PFSK-1 (cell line): ENCODE results near the gene LBX1.

Experiments
- POLR2AphosphoS5 ChIP-seq: IDR thresholded peaks from 2 replicates; pipeline ENCODE4 v1.6.1; 2012; ENCODE audit warnings: low read depth, mild to moderate bottlenecking, control low read depth, low read length, moderate library complexity
- SIN3A ChIP-seq: IDR thresholded peaks from 2 replicates; pipeline ENCODE4 v1.6.1; 2012; ENCODE audit warnings: mild to moderate bottlenecking, low read length, moderate library complexity, borderline replicate concordance; ENCODE audit not compliant: insufficient read depth
- TAF1 ChIP-seq: IDR thresholded peaks from 2 replicates; pipeline ENCODE4 v1.6.1; 2012; ENCODE audit warnings: low read length, control low read depth, borderline replicate concordance; ENCODE audit not compliant: insufficient read depth
- TF ChIP-seq, protein P1 (sequence below), 2 experiments: IDR thresholded peaks; 2 replicates each; pipeline versions ENCODE4 v1.6.1 to v1.8.0; 2011 to 2012; ENCODE audit warnings: low read depth in 2 of 2, low read length in 2 of 2, control low read depth in 1 of 2, inconsistent platforms in 1 of 2, mild to moderate bottlenecking in 1 of 2, moderate library complexity in 1 of 2; ENCODE audit not compliant: insufficient read depth in 1 of 2

DNA sequence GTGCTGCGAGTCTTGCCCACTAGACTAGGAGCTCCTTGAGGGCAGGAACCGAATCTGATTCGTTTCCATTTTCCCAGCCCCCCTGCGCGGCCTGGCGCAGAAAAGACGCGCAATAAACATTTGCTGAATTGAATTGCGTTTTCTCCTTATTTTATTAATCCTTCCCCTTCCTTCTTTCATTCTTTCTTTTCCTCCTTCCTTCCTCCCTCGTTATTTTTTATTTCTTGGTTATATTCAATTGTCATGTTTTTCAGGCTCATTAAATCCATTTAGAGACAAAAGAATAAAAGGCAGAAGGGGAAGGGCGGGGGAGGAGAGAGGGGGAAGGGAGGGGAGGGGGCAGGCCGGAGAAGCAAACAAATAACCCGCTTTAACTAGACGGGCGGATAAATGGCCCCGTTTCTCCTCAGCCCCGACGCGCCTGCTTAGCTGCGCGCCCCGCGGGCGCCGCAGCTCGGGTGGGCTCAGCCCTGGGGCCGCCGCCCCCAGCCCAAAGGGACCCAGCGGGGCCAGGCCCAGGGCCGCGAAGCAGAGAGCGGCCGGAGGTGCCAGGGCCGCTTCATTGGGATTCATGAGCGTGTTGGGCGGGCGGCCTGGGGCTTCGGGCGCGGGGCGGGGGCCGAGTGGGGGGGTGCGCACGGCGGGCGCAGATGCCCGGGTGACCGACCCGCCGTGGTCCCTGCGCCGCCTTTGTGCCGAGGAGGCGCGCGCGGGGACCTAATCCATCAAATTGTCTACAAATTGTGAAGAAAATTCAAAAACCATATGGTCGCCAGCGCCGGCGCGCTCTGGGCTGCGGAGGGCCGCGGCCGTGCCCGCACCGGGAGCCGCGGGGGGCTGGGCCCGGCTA lies 5.0 kb downstream of the LBX1 start:
- no peak for TF ChIP-seq SIN3A
- TF ChIP-seq POLR2AphosphoS5: no peak
- TF ChIP-seq, protein P1, sequence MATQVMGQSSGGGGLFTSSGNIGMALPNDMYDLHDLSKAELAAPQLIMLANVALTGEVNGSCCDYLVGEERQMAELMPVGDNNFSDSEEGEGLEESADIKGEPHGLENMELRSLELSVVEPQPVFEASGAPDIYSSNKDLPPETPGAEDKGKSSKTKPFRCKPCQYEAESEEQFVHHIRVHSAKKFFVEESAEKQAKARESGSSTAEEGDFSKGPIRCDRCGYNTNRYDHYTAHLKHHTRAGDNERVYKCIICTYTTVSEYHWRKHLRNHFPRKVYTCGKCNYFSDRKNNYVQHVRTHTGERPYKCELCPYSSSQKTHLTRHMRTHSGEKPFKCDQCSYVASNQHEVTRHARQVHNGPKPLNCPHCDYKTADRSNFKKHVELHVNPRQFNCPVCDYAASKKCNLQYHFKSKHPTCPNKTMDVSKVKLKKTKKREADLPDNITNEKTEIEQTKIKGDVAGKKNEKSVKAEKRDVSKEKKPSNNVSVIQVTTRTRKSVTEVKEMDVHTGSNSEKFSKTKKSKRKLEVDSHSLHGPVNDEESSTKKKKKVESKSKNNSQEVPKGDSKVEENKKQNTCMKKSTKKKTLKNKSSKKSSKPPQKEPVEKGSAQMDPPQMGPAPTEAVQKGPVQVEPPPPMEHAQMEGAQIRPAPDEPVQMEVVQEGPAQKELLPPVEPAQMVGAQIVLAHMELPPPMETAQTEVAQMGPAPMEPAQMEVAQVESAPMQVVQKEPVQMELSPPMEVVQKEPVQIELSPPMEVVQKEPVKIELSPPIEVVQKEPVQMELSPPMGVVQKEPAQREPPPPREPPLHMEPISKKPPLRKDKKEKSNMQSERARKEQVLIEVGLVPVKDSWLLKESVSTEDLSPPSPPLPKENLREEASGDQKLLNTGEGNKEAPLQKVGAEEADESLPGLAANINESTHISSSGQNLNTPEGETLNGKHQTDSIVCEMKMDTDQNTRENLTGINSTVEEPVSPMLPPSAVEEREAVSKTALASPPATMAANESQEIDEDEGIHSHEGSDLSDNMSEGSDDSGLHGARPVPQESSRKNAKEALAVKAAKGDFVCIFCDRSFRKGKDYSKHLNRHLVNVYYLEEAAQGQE (IDR thresholded peaks at IDR 0.05; ENCODE audit: insufficient read depth in 1 of 2, low read depth in 2 of 2, low read length in 2 of 2): no peak
- TF ChIP-seq TAF1: no peak
